22Rv1 (cell line): ENCODE results near the gene DUSP22.

Experiments used
- H3K27ac ChIP-seq: fragments of 450-650 bp; 2 replicates; pipeline ENCODE4 v1.5.1; 2017
- ZFX ChIP-seq: fragments of 450-650 bp; IDR thresholded peaks from 2 replicates; pipeline ENCODE4 v1.6.1; 2017; ENCODE audit warnings: antibody characterized with exemption, borderline replicate concordance
- TF ChIP-seq, protein P1 (sequence below): fragments of 450-650 bp; IDR thresholded peaks from 2 replicates; pipeline ENCODE4 v1.5.1; 2017; ENCODE audit warnings: mild to moderate bottlenecking

The DUSP22 gene

DNA sequence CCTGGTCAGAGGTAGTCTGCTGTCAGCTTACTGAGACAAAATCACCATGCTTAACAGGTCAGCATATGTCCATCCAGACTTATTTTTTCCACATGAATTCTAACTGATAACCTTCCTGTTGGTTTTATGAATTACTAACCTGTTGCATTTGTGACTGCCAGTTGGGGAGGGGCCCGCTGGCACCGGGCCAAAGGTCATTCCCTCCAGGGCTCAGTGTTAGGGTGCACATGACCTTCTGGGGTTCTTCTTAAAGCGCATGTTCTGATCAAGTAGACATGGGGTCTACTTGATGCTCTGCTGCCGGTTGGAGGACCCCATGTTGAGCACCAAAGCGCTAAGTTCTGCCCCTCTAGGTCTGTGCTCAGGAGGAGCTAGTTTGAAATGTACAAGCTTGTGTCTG lies 15.6 kb downstream of the DUSP22 start:
- no peak for TF ChIP-seq ZFX
- TF ChIP-seq, protein P1, sequence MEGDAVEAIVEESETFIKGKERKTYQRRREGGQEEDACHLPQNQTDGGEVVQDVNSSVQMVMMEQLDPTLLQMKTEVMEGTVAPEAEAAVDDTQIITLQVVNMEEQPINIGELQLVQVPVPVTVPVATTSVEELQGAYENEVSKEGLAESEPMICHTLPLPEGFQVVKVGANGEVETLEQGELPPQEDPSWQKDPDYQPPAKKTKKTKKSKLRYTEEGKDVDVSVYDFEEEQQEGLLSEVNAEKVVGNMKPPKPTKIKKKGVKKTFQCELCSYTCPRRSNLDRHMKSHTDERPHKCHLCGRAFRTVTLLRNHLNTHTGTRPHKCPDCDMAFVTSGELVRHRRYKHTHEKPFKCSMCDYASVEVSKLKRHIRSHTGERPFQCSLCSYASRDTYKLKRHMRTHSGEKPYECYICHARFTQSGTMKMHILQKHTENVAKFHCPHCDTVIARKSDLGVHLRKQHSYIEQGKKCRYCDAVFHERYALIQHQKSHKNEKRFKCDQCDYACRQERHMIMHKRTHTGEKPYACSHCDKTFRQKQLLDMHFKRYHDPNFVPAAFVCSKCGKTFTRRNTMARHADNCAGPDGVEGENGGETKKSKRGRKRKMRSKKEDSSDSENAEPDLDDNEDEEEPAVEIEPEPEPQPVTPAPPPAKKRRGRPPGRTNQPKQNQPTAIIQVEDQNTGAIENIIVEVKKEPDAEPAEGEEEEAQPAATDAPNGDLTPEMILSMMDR: no peak
- no peak overlapping the region for H3K27ac ChIP-seq

DNA sequence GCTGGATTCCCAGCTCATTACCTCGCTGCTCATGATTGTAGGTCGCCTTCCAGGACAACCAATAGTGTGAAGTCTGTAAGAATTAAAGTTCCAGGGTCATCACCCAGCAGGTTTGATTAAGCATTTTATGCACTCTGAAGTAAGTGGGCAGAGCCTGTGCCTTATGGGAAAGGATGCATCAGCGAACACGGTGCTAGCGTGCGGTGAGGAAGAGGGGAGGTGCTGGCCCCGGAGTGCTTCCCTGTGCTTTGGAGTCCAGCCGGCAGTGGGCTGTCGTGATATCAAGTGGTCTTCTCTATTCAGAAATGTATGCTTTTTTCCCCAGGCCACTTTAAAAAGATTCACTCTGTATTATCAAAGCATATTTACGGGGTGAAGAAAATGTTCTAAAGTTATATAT lies 16.0 kb downstream of the DUSP22 start:
- TF ChIP-seq ZFX: no peak
- TF ChIP-seq, protein P1: no peak
- H3K27ac ChIP-seq: no peak overlapping the region

DNA sequence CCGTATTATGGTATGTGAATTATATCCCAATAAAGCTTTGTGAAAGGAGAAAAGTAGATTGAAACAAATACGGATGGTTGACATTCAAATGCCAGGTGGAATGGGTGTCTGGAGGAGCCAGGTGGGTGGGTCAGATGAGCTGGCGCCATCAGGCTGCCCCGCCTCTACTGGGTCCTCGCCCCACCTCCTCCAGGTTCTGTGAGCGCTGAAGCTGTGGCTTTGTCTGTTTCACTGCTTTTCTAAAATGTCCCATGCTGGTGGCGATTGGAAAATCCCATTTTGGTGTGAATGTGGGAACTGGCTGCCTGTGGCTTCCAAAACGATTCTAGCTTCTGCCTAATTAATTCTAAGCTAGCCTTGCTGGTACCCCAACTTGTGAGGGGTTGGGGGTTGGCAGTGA lies 16.5 kb downstream of the DUSP22 start:
- no peak overlapping the region for H3K27ac ChIP-seq
- TF ChIP-seq, protein P1: no peak
- TF ChIP-seq ZFX: no peak

DNA sequence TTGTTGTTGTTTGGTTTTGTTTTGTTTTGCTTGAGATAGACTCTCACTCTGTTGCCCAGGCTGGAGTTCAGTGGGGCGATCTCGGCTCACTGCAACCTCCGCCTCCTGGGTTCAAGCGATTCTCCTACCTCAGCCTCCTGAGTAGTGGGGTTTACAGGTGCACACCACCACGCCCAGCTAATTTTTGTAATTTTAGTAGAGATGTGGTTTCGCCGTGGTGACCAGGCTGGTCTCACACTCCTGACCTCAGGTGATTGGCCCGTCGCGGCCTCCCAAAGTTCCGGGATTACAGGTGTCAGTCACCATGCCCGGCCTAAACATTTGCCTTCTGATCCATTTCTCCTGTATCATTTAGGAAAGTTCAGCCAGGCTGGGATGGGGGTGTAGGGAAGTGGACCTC lies 17.7 kb downstream of the DUSP22 start:
- no peak overlapping the region for H3K27ac ChIP-seq
- no peak for TF ChIP-seq ZFX
- TF ChIP-seq, protein P1: no peak

DNA sequence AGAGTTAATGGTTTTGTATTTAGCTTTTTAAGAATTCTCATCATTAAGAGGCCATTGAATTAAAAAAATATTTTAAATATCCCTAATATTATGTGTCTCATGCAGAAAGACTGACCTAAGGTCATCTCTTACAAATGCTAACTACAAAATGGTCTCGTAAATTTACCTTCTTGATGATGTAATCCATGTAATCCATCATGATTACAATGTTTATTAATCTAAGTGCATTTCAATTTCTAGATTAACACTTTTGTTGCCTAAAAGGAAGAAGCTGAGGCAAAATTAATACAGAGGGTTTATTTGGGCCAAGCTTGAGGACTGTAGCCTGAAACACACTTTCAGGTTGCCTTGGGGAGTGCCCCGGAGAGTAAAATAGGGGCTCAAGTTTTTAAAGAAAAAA lies 18.4 kb downstream of the DUSP22 start:
- H3K27ac ChIP-seq: no peak overlapping the region
- TF ChIP-seq ZFX: no peak
- TF ChIP-seq, protein P1: no peak

DNA sequence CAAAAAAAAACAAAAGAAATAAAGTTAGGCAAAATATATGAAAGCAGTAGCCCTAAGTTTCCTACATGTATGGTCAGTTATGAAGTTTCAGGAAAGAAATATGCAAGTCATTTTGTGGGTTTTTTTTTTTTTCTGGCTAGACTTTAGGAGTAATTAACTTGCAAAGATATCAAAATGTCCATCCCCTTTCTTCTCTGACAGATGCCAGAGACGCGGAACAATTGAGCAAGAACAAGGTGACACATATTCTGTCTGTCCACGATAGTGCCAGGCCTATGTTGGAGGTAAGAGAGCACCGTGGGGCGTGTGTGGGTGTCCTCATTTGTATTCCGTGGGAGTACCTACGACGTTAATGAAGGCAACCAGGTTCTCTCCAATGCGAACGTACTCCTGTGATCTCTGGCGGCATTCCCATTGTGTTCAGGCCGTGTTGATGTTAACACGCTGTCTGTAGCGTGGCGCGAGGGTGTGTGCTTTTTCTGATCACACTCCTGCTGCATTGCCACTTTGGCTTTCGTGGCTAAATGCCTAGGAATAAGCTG lies 19.5 kb downstream of the DUSP22 start:
- no peak for TF ChIP-seq ZFX
- TF ChIP-seq, protein P1: no peak
- no peak overlapping the region for H3K27ac ChIP-seq

DNA sequence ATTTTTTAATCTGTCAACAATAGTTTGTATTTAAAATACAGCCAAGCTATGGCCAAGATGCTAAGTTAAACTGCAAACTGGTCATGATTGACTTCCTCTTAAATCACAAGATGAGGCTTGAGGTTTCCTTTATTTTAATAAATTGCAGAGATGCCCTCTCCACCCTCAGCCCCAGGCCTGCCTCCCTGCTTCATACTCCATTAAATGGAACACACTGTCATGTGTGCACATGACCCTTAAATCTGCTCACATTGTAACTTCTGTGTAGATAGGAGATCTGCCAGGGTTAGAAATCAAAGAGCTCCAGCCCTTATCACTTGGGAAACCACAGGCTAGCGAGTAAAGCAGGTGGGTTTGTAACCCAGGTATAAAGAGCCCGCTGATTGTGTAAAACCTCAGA lies 20.8 kb downstream of the DUSP22 start:
- H3K27ac ChIP-seq: no peak overlapping the region
- TF ChIP-seq, protein P1: no peak
- TF ChIP-seq ZFX: no peak
